Bone marrow (tissue), 2 donors: ENCODE measurements around the gene DDIT4L.
"Not testable (repeated sequence)": the region's sequence is repeated elsewhere in the genome, so short reads cannot be mapped to it uniquely, and the experiment has no call there.

ENCODE experiments used
- DNase-seq, 2 donors: peaks; one replicate each; lab custom pipeline; 2025; lab: John Stamatoyannopoulos, UW

Gene DDIT4L, protein sequence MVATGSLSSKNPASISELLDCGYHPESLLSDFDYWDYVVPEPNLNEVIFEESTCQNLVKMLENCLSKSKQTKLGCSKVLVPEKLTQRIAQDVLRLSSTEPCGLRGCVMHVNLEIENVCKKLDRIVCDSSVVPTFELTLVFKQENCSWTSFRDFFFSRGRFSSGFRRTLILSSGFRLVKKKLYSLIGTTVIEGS

DNA sequence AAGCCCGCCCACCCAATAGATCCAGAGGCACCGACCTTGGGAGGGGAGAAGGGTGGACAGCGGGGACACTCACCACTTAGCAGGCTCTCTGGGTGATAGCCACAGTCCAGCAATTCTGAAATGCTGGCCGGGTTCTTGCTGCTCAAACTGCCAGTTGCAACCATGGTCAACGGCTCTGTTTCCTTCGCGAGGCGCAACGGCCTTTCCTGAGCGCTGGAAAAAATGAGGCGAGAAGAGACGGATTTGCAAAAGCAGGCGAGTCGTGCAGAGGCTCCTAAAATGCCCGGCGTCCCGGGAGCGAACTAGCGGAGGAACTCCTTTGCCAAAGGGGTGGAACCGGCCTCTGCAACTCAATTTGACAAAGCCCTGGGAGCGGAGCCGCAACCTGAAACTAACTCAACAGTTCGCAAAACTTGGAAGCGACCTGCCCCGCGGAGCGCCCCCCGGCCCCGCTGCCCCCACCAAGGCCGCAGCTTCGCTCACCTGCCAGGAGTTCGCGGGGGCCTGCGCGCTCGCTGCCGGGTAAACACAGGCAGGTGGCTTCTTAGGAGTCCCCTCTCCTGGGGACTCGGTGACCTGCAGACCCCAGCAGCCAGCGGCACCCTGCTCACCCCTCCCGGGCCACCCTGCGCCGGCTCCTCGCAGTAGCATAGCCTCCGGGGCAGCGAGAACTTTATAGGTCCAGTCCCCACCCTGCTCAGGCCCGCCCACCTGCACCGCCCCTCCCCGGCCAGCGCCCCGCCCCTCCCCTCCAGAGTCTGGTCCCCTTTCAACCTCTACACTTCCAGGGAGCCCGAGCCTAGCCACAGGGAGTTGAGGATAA lies at the start of gene DDIT4L:
Gene DDIT4L (minus strand): TSS at position 649 of the 823 bp plus-strand sequence. CDS start 485 bp downstream, at position 164.
- no peak for DNase-seq

DNA sequence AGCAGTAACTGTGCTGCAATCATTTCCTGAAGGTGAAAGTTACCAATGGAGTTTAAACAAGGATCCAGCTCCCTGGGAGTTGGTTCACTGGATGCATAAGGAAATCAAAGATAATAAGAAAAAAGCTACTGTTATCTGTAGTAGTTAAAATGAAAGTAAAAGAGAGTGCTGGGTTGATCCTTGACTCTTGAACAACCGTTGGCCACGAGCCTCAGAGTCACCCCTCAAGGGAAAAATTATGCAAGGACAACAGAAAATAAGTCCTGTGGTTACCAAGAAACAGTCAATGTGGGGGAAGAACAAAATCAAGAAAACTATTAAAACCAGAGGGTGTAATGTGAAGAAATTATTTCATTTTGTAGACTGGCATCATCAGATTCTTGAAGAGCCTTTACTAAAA lies 49.7 kb upstream of the DDIT4L start:
- no peak for DNase-seq

DNA sequence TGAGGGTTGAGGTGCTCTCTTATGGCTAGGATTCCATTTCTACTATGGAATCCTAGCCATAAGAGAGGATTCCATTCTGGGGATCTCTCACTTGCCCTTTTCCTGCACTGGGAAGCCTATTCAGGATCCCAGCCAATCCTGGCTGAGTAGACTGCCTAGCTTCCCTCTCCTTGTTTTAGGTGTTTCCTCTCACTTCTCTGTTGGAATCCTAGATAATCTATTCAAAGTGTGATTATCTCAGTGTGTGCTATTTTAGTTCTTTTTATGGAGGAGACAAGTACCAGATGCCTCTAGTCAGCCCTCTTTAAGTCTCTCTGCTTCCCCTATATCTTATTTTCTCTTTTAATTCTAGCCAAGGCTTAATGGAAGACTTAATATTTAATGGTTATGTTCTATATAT lies 34.5 kb upstream of the DDIT4L start:
- no peak for DNase-seq

DNA sequence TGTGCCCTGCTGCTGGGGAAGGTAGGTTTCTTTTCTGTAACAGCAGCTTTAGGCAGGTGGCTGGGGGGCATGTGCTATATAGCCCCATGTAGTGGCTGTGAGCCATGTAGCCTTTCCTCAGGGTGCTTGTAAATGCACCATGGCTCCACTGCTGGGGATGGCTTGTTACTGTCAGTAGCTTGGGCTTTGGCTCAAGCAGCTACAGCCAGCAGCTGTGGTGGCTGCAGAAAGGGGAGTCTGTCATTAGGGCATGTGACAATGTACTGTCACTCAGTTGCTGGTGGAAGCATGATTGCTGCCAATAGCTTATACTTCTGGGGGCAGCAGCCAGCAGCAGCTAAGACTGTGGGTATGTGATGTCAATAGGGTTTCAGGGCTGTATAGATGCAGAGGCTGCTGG lies 33.9 kb upstream of the DDIT4L start:
- DNase-seq, result no peak

DNA sequence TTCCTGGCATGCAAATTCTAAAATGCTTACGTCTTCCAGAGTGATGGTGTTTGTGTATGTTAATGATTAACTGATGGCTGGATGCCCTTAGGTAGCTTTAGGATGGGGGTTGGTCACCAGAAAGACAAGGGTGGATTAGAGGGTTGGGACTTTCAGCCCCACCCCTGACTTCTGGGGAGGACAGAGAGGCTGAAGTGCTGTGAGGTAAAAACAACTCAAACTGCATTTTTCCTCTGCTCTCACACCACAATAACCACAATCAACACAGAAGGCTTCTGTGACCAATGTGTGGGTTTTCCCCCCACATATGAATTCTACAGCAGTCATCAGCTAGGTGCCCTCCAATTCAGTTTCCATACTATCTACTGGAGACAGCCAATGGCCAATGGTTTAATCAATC lies 18.7 kb upstream of the DDIT4L start:
- no peak for DNase-seq

DNA sequence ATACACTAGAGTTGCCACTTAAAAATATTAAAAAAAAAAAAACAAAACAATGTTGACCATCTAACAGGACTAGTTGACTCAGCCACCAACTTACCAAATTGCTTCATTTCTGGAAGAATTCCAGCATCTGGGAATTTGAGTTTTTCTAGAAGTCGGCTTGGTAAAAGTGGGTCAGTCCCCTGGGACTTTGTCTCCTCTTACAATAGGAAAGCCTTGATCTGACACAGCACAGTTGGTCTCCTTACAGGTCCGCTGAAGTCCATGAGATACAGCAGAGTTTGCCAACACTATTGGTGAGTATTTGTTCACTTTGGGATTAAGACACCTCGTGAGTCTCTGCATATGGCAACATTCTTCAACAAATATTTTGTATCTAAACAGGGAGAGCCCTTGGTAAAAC lies 18.2 kb upstream of the DDIT4L start:
- DNase-seq, result no peak

DNA sequence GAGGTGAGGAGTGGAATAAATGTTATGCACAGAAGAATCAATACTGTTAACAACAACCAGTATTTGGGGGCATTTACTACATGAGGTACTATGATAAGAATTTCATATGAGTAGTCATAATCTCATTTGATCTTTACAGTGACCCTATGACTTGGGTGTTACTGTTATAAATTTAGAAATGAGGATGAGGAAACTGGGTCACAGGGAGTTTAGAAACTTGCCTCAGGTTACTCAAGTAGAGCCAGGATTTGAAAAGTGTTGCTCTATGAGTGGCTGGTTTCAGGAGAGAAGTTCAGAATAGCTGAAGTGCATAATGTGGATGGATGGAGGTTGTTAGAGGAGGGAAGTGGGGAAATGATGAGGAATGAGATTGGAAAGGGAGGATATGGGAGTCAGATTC lies 16.6 kb upstream of the DDIT4L start:
- no peak for DNase-seq

DNA sequence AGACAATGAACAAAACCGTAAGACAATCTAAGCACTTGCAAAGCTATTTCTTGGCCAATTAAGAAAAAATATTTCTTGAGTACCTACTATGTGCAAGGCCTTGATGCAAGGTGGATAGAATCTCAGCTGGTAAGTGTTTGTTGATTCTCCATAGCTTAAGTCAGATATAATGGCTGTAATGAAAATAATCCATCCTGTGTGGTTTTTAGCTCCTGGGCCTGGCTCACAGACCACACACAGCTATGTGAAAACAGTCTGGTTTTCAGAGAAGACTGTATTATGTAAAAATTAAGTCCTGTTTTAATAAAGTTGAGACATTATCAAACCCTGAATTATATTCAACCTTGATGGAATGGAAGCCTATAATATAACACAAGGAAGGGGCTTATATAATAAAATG lies 7.8 kb upstream of the DDIT4L start:
- DNase-seq, result no peak

DNA sequence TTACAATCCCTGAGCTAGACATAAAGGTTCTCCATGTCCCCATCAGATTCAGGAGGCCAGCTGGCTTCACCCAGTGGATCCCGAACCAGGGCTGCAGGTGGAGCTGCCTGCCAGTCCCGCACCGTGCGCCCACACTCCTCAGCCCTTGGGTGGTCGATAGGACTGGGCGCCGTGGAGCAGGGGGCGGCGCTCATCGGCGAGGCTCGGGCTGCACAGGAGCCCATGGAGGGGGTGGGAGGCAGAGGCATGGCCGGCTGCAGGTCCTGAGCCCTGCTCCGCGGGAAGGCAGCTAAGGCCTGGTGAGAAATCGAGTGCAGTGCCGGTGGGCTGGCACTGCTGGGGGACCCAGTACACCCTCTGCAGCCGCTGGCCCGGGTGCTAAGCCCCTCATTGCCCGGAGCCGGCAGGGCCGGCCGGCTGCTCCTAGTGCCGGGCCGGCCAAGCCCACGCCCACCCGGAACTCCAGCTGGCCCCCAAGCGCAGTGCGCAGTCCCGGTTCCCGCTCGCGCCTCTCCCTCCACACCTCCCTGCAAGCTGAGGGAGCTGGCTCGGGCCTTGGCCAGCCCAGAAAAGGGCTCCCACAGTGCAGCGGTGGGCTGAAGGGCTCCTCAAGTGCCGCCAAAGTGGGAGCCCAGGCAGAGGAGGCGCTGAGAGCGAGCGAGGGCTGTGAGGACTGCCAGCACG lies 6.3 kb upstream of the DDIT4L start:
- DNase-seq, result not testable (repeated sequence)

DNA sequence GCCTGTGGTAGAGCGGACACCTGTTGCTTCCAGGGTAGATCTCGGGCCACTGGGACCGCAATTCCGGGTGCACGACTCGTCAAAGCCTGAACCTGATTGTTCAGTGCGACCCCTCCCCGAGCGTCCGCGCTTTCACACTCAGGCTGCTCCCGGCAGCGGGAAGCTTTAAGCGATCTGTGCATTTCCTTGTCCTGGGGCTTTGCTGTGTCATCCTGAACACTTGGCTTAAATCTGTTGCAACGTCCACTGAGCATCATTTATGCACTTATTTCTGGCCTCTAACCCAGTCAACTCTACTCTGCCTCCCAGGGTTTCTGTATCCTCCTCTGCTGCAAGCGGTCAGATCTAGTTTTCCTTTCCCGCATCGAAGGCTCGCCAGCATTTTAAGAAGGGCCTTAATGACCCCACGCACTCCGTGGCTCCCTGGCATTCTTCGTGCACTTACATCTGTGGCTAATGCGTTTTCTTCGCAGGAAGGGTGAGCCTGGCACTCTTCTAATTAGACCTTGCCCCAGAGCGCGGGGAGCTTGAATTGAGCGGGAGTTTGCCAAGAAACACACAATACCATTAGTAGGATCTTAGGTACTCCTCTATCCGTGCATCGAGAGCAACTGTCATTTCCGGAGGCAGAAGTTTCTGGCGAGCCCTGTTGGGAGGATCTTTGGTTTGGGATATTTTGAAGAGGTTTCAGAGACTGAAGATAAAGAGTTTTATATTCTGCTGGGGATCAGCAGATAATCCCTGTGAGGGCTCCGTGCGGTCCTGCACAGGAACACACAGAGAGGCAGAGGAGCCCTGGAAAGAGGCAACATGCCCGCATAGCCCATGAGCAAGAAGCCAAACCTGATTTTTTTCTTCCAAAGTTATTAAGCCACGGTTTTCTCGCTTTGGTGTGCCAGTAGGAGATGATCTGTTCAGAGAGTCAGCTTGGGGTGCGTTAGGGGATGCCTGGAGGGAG lies 654 bp upstream of the DDIT4L start:
- DNase-seq, result no peak

DNA sequence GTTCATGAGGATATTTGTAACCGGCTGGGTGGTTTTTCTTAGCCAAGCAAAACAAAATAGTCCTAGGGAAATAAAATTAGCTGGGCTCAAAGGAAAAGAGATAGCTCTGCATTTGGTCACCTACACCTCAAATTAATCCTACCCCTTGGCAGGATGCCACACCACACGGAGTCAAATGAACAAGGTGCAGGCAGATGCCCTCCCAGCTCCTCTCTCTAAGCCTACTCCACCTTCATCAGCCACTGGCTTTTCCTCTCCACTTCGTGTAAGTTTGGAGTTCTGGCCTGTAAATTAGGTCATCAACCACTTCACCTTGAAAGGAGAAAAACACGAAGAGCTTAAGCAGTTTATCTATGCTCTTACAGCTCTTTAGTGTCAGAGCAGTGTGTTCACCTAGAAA lies 1.4 kb downstream of the DDIT4L start:
- DNase-seq, result no peak

DNA sequence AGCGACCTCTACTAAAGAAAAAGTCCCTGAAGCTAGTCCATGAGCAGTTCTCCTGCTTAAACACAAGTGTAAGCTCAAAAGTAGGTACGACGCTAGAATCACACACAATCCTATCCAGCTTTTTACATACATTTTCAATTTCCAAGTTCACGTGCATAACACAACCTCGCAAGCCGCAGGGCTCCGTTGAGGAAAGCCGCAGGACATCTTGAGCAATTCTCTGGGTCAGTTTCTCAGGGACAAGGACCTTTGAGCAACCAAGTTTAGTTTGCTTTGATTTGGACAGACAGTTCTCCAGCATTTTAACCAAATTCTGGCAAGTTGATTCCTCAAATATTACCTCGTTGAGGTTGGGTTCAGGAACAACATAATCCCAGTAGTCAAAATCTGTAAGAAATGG lies 2.5 kb downstream of the DDIT4L start:
- DNase-seq, result no peak

DNA sequence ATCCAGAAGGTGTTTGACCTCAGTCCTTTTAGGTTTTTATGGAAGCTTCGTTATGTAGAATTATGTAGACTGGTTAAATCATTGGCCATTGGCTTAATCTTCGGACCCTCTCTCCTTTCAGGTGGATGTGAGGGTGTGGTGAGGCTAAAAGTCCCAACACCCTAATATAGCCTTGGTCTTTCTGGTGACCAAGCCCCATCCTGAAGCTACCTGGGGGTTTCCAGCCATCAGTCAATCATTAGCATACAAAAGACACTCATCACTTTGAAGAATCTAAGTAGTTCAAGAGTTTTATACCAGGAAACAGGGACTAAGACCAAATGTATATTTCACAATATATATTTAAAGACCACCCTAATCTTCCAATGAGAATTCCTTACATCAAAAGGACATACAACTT lies 5.5 kb downstream of the DDIT4L start:
- DNase-seq, result no peak

DNA sequence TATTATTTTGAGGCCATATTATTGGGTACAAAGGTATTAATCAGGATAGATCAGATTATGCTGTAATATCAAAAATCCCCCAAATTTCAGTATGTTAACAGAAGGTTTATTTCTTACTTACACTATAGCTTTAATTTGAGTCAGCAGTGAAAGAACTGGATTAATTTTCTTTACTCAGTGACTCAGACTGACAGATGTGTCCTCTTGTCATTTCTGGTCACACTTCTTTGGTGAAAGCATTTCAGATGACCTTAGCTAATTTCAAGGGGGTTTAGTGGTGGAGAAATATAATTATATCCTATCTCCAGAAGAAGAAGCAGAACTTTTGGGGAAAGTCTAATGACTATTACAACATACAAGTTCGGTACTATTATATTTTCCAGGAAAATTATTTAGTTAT lies 12.4 kb downstream of the DDIT4L start:
- DNase-seq, result no peak

DNA sequence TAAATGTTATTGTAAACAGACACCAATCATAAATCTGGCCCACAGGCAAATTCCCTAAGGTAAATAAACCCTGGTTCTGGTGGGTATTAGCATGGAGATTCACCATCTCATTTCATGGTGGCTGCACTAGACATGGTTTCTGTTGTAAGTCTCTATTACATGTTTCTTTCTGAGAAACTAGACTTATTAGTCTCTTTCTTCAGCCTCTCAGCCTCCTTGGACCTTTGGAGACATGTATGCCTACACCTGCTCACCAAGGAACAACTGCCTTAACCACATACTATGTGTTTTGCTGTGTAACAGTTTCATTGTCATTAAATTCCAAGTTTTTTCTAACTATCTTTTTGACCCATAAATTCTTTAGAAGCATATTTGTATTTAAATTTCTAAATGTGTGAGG lies 13.1 kb downstream of the DDIT4L start:
- no peak for DNase-seq

DNA sequence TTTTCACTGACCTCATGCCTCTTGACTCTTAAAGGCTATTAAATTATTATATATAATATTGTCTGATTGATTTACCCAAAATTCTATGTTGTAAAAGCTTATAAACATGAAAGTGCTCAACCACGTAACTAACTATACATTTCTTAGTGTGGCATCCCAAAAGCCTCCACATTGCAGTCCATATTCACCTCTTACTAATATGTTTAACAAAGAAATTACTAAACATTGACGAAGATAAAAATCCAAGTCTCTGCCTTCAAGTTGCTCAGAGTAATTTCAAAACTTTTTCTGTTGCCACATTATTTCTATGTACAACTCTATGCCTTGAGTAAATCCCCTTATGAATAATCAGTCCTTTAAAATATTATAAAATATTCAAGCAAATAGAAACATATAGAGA lies 14.4 kb downstream of the DDIT4L start:
- no peak for DNase-seq

DNA sequence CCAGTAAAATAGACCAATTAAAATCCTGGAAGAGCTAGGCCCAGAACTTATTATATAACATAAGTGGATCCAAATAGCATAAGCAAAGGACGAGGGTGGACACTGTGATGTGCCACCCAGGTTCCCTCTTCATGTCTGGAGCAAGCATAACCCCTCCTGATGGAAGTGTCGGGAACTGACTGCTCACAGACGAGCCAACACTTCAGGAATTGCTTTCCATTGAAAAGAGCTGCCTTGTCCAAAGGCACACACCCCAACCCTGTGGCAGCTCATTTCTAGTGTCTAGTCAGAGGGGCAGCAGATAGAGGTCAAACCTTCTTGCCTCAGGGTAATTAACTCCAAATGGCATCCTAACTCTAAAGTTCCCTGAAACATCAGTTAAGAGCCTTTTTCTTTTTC lies 15.3 kb downstream of the DDIT4L start:
- DNase-seq, result no peak

DNA sequence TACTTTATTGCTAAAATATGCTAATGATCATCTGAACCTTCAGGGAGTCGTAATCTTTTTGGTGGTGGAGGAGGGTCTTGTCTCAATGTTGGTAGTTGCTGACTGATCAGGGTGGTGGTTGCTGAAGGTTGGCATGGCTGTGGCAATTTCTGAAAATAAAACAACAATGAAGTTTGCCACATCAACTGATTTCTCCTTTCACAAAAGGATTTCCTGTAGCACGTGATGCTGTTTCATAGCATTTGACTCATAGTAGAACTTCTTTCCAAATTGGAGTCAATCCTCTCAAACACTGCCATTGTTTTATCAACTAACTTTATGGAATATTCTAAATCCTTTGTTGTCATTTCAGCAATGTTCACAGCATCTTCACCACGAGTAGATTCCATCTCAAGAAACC lies 19.3 kb downstream of the DDIT4L start:
- DNase-seq, result no peak

DNA sequence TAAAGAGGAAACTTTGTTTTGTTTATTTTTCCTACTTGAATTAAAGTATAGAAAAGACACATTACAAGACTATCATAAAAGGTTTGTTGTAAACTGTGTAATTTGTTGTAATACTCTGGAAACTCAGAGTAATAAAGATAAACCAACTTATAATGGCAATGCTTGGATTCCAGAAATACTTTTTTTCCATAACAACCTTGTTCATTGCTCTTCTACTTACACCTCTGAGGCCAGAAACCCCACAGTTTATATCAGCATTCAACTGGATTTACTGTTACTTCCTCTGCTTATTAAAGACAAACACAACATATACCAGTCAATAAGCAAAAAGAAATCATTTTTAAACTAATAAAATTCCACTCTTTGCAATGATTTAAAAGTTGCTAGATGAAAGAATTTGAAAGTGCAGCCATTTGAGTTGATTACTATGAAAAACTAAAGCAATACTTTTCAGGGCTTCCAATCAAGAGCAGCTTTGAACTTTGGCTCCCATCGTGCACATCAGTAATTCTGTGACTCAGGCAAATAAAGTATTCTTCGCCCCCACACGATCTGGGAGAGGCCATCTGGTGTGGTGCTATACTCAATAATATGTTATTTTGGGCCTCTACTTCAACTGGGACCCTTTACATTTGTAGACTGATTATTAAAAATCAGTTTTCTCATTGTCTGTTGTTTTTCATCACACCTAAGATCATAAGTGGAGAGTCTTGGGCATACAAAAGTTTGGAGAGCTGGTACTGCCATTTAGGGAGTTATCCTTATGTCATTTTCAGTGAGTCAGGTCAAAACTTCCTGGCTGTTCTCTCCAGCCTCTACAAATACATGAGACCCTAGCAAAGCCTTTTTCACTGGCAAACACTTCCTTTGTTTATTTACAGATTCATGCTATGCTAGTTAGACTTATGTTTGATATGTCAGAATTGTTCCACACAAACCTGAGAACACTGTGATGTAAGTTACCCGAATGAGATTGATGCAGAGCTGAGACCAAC lies 20.5 kb downstream of the DDIT4L start:
- no peak for DNase-seq

DNA sequence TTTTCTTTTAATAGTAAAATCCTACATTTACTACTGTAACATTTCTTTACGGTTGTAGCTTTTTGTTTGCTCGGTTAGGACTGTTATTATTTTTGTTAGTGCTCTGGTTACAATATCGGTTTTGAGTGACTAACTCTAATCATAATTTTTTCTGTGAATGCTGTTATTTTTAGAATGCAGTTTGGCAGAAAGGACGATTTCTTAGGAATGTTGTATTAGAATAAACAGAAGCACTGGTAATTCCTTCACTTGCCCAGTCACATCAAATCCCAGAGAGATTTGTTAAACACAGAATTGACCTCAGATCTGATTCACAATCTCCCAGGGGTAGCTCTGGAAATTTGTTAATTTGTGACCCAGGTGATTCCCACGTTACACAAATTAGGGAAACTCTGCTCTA lies 21.7 kb downstream of the DDIT4L start:
- DNase-seq, result no peak
